SK-N-SH (cell line): ENCODE data around the gene OTOP2. TPM values are rescaled to one million over a fixed set of nuclear protein-coding genes. Genes with fewer than 3 reads are reported as not detected.
"Not testable (repeated sequence)": the region's sequence is repeated elsewhere in the genome, so short reads cannot be mapped to it uniquely, and the experiment has no call there.

Source experiments
- CTCF ChIA-PET: fragments of 300-600, 350-600 bp; formaldehyde crosslinking; extraction: SDS; loops from one replicate; lab custom pipeline; 2021; lab: Yijun Ruan, JAX
- POLR2A ChIA-PET: fragments of 350-600 bp; sonication (Branson Sonifier 250); formaldehyde crosslinking; extraction: SDS; loops from one replicate; lab custom pipeline; 2020; ENCODE audit warnings: antibody characterized with exemption, inconsistent platforms; lab: Yijun Ruan, JAX
- DNase-seq: peaks from one replicate; pipeline ENCODE4 v3.0.0; 2012
- H2AFZ ChIP-seq: fragments of 200-600 bp; sonication (generic); 2 replicates; pipeline ENCODE4 v1.8.1; 2016; ENCODE audit warnings: antibody characterized with exemption, mild to moderate bottlenecking, low read depth
- H3F3A ChIP-seq: fragments of 200-600 bp; sonication (generic); replicated peaks from 2 replicates; pipeline ENCODE3; 2016; ENCODE audit warnings: antibody characterized with exemption, mild to moderate bottlenecking; ENCODE audit not compliant: insufficient read depth
- H3K27ac ChIP-seq, 2 experiments: fragments of 200-500 bp in 1 of 2; fragments of 200-600 bp in 1 of 2; sonication (Bioruptor generic) in 1 of 2; sonication (generic), shearing (Covaris generic) in 1 of 2; 2 replicates each; pipeline versions ENCODE4 v1.5.1 to v1.6.1; 2014 to 2016; ENCODE audit warnings: low read depth in 2 of 2, inconsistent platforms in 1 of 2, low read length in 1 of 2, mild to moderate bottlenecking in 1 of 2, mixed read lengths in 1 of 2
- H3K27me3 ChIP-seq: fragments of 200-600 bp; sonication (generic), shearing (Covaris generic); 2 replicates; pipeline ENCODE4 v1.6.1; 2016; ENCODE audit warnings: mixed run types; ENCODE audit not compliant: insufficient read depth
- H3K36me3 ChIP-seq, 2 experiments: fragments of 200-500 bp in 1 of 2; fragments of 200-600 bp in 1 of 2; sonication (Bioruptor generic) in 1 of 2; sonication (generic) in 1 of 2; replicated peaks in 1 of 2; 2 replicates each; pipeline versions ENCODE3 to v1.5.1; 2014 to 2016; ENCODE audit warnings: low read length in 1 of 2, mild to moderate bottlenecking in 1 of 2; ENCODE audit not compliant: insufficient read depth in 2 of 2, control insufficient read depth in 1 of 2
- H3K4me1 ChIP-seq, 2 experiments: fragments of 200-500 bp in 1 of 2; fragments of 200-600 bp in 1 of 2; sonication (Bioruptor generic) in 1 of 2; sonication (generic), shearing (Covaris generic) in 1 of 2; 2 replicates each; pipeline versions ENCODE4 v1.5.1 to v1.6.1; 2014 to 2016; ENCODE audit warnings: low read depth in 1 of 2, low read length in 1 of 2, mixed run types in 1 of 2; ENCODE audit not compliant: insufficient read depth in 2 of 2, control insufficient read depth in 1 of 2
- H3K4me2 ChIP-seq: fragments of 200-600 bp; sonication (generic), shearing (Covaris generic); 2 replicates; pipeline ENCODE4 v1.6.1; 2017; ENCODE audit warnings: mixed run types
- H3K4me3 ChIP-seq, 2 experiments: fragments of 200-500 bp in 1 of 2; fragments of 200-600 bp in 1 of 2; sonication (Bioruptor generic) in 1 of 2; sonication (generic), shearing (Covaris generic) in 1 of 2; 2 replicates each; pipeline versions ENCODE4 v1.5.1 to v1.8.1; 2014 to 2016; ENCODE audit warnings: low read depth in 2 of 2, inconsistent platforms in 1 of 2, low read length in 1 of 2, mild to moderate bottlenecking in 1 of 2, mixed read lengths in 1 of 2, moderate library complexity in 1 of 2
- H3K79me2 ChIP-seq: fragments of 200-600 bp; sonication (generic); 2 replicates; pipeline ENCODE4 v1.8.1; 2017; ENCODE audit warnings: mild to moderate bottlenecking; ENCODE audit not compliant: insufficient read depth
- H3K9ac ChIP-seq: fragments of 200-600 bp; sonication (generic); 2 replicates; pipeline ENCODE4 v1.6.1; 2017; ENCODE audit warnings: mixed run types
- H3K9me2 ChIP-seq: fragments of 200-600 bp; sonication (generic); 2 replicates; pipeline ENCODE4 v1.6.1; 2017; ENCODE audit warnings: mixed run types
- H3K9me3 ChIP-seq: fragments of 200-600 bp; sonication (generic); 2 replicates; pipeline ENCODE4 v1.6.1; 2017; ENCODE audit warnings: mixed run types, mild to moderate bottlenecking, moderate library complexity
- H4K20me1 ChIP-seq: fragments of 200-600 bp; sonication (generic); 2 replicates; pipeline ENCODE4 v1.6.1; 2017; ENCODE audit warnings: mild to moderate bottlenecking, mixed run types; ENCODE audit not compliant: insufficient read depth
- FOXJ3 ChIP-seq: sonication (generic); formaldehyde crosslinking; IDR thresholded peaks from 2 replicates; pipeline ENCODE4 v1.5.1; 2020; ENCODE audit warnings: mild to moderate bottlenecking, missing genetic modification reagents
- GABPA ChIP-seq: IDR thresholded peaks from 2 replicates; pipeline ENCODE4 v1.4.0; 2012; ENCODE audit warnings: low read depth, mild to moderate bottlenecking
- GATA2 ChIP-seq: sonication (generic); formaldehyde crosslinking; IDR thresholded peaks from 2 replicates; pipeline ENCODE4 v1.5.0; 2020; ENCODE audit warnings: mild to moderate bottlenecking, missing genetic modification reagents
- YY1 ChIP-seq: IDR thresholded peaks from 2 replicates; pipeline ENCODE4 v1.4.0; 2012; ENCODE audit warnings: low read depth, mild to moderate bottlenecking
- WGBS: methylation state at CpG from one replicate; pipeline ENCODE4 v1.1.6; 2017; ENCODE audit warnings: low lambda C conversion rate; 5-methylcytosine and 5-hydroxymethylcytosine counted together
- polyA plus RNA-seq, 3 experiments: library from polyadenylated mRNA; depleted of rRNA; stranded (reverse); fragments of >200 nt; gene quantifications; 2 replicates each; pipeline ENCODE4 v1.2.3, GENCODE V29; 2012

Gene OTOP2
- polyA plus RNA-seq, 1 of the 3 experiments (the other 2 are of a cell fraction) = not detected

DNA sequence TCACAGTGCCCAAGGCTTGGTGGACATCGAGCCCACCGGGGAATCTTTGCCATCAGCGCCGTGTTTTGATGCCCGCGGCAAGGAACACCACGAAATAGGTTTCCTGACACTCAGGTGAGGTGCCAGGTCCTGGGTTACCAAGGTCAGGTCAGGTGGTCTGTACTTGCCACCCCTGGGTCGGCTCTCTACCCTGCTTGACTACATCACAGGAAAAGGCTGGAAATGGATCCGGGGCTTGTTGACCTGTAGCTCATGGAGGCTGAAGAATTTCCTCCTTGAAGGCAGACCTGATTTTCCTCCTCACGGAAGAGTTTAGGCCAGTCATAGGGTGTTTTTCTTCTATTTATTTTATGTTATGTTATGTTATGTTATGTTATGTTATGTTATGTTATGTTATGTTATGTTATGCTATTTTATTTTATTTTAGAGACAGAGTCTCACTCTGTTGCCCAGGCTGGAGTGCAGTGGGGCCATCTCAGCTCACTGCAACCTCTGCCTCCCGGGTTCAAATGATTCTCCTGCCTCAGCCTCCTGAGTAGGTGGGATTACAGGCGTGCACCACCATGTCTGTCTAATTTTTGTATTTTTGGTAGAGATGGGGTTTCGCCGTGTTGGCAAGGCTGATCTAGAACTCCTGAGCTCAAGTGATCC lies 58.7 kb downstream of the OTOP2 start:
- not testable (repeated sequence) for H3K79me2 ChIP-seq, H3K9me2 ChIP-seq, H3K9me3 ChIP-seq, H4K20me1 ChIP-seq, H3K27me3 ChIP-seq, H3K36me3 ChIP-seq
- Histone ChIP-seq H3K27ac (peak overlapping the region; percentile 59 to 91; a peak in 3 of 4 replicates), H3K4me1 (peaks cover 5 to 12% of the 10 kb centered on the region in 2 experiments; a peak in 2 of 4 replicates), H3K4me2 (peak overlapping the region; percentile 97), H3K9ac (peak overlapping the region; percentile 60), H2AFZ (peak overlapping the region; percentile 93), H3F3A (peaks cover 39% of the 10 kb centered on the region), H3K4me3 (peak overlapping the region; percentile 64 to 94)
- TF ChIP-seq GABPA (peak; percentile 69), GATA2 (CRISPR knock-in tag) (peak; percentile 27; the same call in 1 of the 2 replicates), YY1 (0 out of 2 replicates have a peak, but pooled peaks have one; percentile 31), FOXJ3 (CRISPR knock-in tag) (0 out of 2 replicates have a peak, but pooled peaks have one; percentile 36)
- CTCF ChIA-PET = interaction anchor here (0.9 to 2.9 kb wide), 10 partner anchors 9 to 148 kb away, joined by 3 to 15 read pairs (median 4); partner anchors contain the start of genes HID1, MRPL58, OTOP2 and USH1G
- 45% methylated on average over 9 of the region's 14 CpGs for WGBS
- POLR2A ChIA-PET = interaction anchor here (0.6 to 2.5 kb wide), 7 partner anchors 8 to 148 kb away, joined by 3 to 23 read pairs (median 4); partner anchors contain the start of genes HID1 and MRPL58
- peak; percentile 71 for DNase-seq

Other genes with a start within 250 kb of the OTOP2 start
- gene CD300LF, start 211.3 kb upstream of the OTOP2 start, polyA plus RNA-seq (2012; rRNA removed) = not detected in 2 replicates
- 0.13 and 0.25 TPM in 2 replicates for gene RAB37, start 187.0 kb upstream of the OTOP2 start, polyA plus RNA-seq (2012; rRNA removed)
- 26.9 and 40.1 TPM in 2 replicates for gene NHERF1, start 175.6 kb upstream of the OTOP2 start, polyA plus RNA-seq (2012; rRNA removed)
- 117 and 190 TPM in 2 replicates for gene NAT9, start 147.9 kb upstream of the OTOP2 start, polyA plus RNA-seq (2012; rRNA removed)
- 0.39 and 0.45 TPM in 2 replicates for gene GRIN2C, start 64.4 kb upstream of the OTOP2 start, polyA plus RNA-seq (2012; rRNA removed)
- gene FDXR, start 51.3 kb upstream of the OTOP2 start, polyA plus RNA-seq (2012; rRNA removed) = 86.7 and 89.5 TPM in 2 replicates
- not detected in 2 replicates for gene FADS6, start 30.6 kb upstream of the OTOP2 start, polyA plus RNA-seq (2012; rRNA removed)
- 0.06 TPM in 1 of 2 replicates, not detected in the other for gene USH1G, start 1.0 kb upstream of the OTOP2 start, polyA plus RNA-seq (2012; rRNA removed)
- gene OTOP3, start 11.6 kb downstream of the OTOP2 start, polyA plus RNA-seq (2012; rRNA removed) = not detected in 2 replicates
- gene HID1, start 48.5 kb downstream of the OTOP2 start, polyA plus RNA-seq (2012; rRNA removed) = 2.5 and 2.9 TPM in 2 replicates
- 18.6 and 21.2 TPM in 2 replicates for gene CDR2L, start 63.4 kb downstream of the OTOP2 start, polyA plus RNA-seq (2012; rRNA removed)
- 87.3 and 89.2 TPM in 2 replicates for gene MRPL58, start 88.4 kb downstream of the OTOP2 start, polyA plus RNA-seq (2012; rRNA removed)
- gene ATP5PD, start 122.7 kb downstream of the OTOP2 start, polyA plus RNA-seq (2012; rRNA removed) = 354 and 454 TPM in 2 replicates
- gene KCTD2, start 123.0 kb downstream of the OTOP2 start, polyA plus RNA-seq (2012; rRNA removed) = 27.5 and 34.2 TPM in 2 replicates
- 0.03 and 0.06 TPM in 2 replicates for gene SLC16A5, start 163.7 kb downstream of the OTOP2 start, polyA plus RNA-seq (2012; rRNA removed)
- gene ARMC7, start 185.7 kb downstream of the OTOP2 start, polyA plus RNA-seq (2012; rRNA removed) = 7.3 and 10.8 TPM in 2 replicates
- gene NT5C, start 207.5 kb downstream of the OTOP2 start, polyA plus RNA-seq (2012; rRNA removed) = 111 and 114 TPM in 2 replicates
- 259 and 490 TPM in 2 replicates for gene JPT1, start 230.2 kb downstream of the OTOP2 start, polyA plus RNA-seq (2012; rRNA removed)